Activated CD8-positive, alpha-beta memory T cell treated with anti-CD3 and anti-CD28 coated beads for 4 hours (primary cell): ENCODE results near the gene IMP3.

Source experiments
- DNase-seq, 2 donors: peaks; one replicate each; pipeline ENCODE4 v3.0.0-alpha.2; 2020; ENCODE audit warnings: low read depth in 2 of 2

Gene IMP3

GRCh38 chr15:75672646-75673425 lies 32.8 kb upstream of the IMP3 start:
- DNase-seq: no peak

- no peak for DNase-seq
Observed at GRCh38 chr15:75671730-75672602, 31.9 kb upstream of the IMP3 start.

- no peak for DNase-seq
Observed at GRCh38 chr15:75669879-75670212, 29.8 kb upstream of the IMP3 start.

- DNase-seq: no peak
Observed at GRCh38 chr15:75669191-75669878, 29.3 kb upstream of the IMP3 start.

- DNase-seq: no peak
Observed at GRCh38 chr15:75666823-75667501, 26.9 kb upstream of the IMP3 start.

GRCh38 chr15:75663931-75664421 lies 24.0 kb upstream of the IMP3 start:
- DNase-seq: no peak

GRCh38 chr15:75662823-75663519 lies 22.9 kb upstream of the IMP3 start:
- DNase-seq: no peak

GRCh38 chr15:75661756-75662140 lies 21.7 kb upstream of the IMP3 start:
- DNase-seq: no peak

- no peak for DNase-seq
Observed at GRCh38 chr15:75661100-75661755, 21.2 kb upstream of the IMP3 start.

GRCh38 chr15:75659928-75660645 lies 20.1 kb upstream of the IMP3 start:
- DNase-seq: no peak

GRCh38 chr15:75659141-75659771 lies 19.2 kb upstream of the IMP3 start:
- no peak for DNase-seq

GRCh38 chr15:75656813-75657212 lies 16.8 kb upstream of the IMP3 start:
- no peak for DNase-seq

- DNase-seq: no peak
Observed at GRCh38 chr15:75656331-75656730, 16.3 kb upstream of the IMP3 start.

- no peak for DNase-seq
Observed at GRCh38 chr15:75655931-75656330, 15.9 kb upstream of the IMP3 start.

GRCh38 chr15:75654201-75654907 lies 14.3 kb upstream of the IMP3 start:
- no peak for DNase-seq

- DNase-seq: no peak
Observed at GRCh38 chr15:75653347-75653913, 13.4 kb upstream of the IMP3 start.

GRCh38 chr15:75651810-75652543 lies 12.0 kb upstream of the IMP3 start:
- no peak for DNase-seq
